H1 (cell line): Measurements from ENCODE around the gene RBM17. TPM values are rescaled to one million over a fixed set of nuclear protein-coding genes. Genes with fewer than 3 reads are reported as not detected.

Source experiments
- CTCF ChIA-PET: fragments of 300-600 bp; sonication (Branson Sonifier 250); formaldehyde crosslinking; loops from one replicate; lab custom pipeline; 2021; ENCODE audit not compliant: partially characterized antibody; lab: Charles Lee
- POLR2A ChIA-PET: fragments of 300-600 bp; sonication (Branson Sonifier 250); formaldehyde crosslinking; loops from one replicate; lab custom pipeline; 2021; ENCODE audit warnings: inconsistent platforms; ENCODE audit not compliant: partially characterized antibody; lab: Charles Lee
- DNase-seq, 2 experiments: peaks; one replicate each; pipeline versions ENCODE4 v3.0.0 to v3.0.0-alpha.2; 2010 to 2022; ENCODE audit warnings: low spot score in 2 of 2, low read depth in 1 of 2, mixed read lengths in 1 of 2
- FAIRE-seq: peaks from 2 replicates; lab custom pipeline; 2011; peaks lifted over from hg19 to GRCh38; lab: Jason Lieb, UNC
- H2AFZ ChIP-seq: 2 replicates; pipeline ENCODE4 v1.8.1; 2012; ENCODE audit warnings: low read length, inconsistent platforms
- H2AK5ac ChIP-seq: 2 replicates; pipeline ENCODE4 v1.6.1; 2013; ENCODE audit warnings: low read depth, low read length
- H2BK120ac ChIP-seq: replicated peaks from 2 replicates; pipeline ENCODE3; 2013; ENCODE audit warnings: low read depth, low read length, inconsistent platforms
- H2BK12ac ChIP-seq: 2 replicates; pipeline ENCODE4 v1.6.1; 2013; ENCODE audit warnings: low read depth, low read length
- H2BK15ac ChIP-seq: 2 replicates; pipeline ENCODE4 v1.6.1; 2013; ENCODE audit warnings: low read length
- H2BK20ac ChIP-seq: 2 replicates; pipeline ENCODE4 v1.6.1; 2013; ENCODE audit warnings: low read length
- H2BK5ac ChIP-seq: 2 replicates; pipeline ENCODE4 v1.6.1; 2013; ENCODE audit warnings: low read depth, low read length
- H3K14ac ChIP-seq: 2 replicates; pipeline ENCODE4 v1.6.1; 2013; ENCODE audit warnings: inconsistent platforms; ENCODE audit not compliant: insufficient read length
- H3K18ac ChIP-seq: 2 replicates; pipeline ENCODE4 v1.6.1; 2013; ENCODE audit warnings: low read length; ENCODE audit errors: extremely low read depth
- H3K23ac ChIP-seq: 2 replicates; pipeline ENCODE4 v1.6.1; 2013; ENCODE audit warnings: inconsistent platforms; ENCODE audit not compliant: insufficient read length
- H3K23me2 ChIP-seq: 2 replicates; pipeline ENCODE4 v1.6.1; 2013; ENCODE audit warnings: low read depth, low read length
- H3K27ac ChIP-seq: 2 replicates; pipeline ENCODE4 v1.6.1; 2011; ENCODE audit warnings: low read depth, low read length, inconsistent platforms
- H3K27me3 ChIP-seq, 4 experiments: replicated peaks in 1 of 4; 1 replicate in 1 of 4; 2 replicates in 3 of 4; pipeline versions ENCODE4 v1.6.1 to v1.8.1; 2011 to 2013; ENCODE audit warnings: low read length in 3 of 4, mild to moderate bottlenecking in 3 of 4, inconsistent platforms in 2 of 4, mixed read lengths in 2 of 4, moderate library complexity in 1 of 4; ENCODE audit not compliant: control insufficient read depth in 3 of 4, insufficient read depth in 3 of 4; ENCODE audit errors: extremely low read depth in 1 of 4
- H3K36me3 ChIP-seq, 4 experiments: 2 replicates each; pipeline versions ENCODE4 v1.6.1 to v1.8.1; 2011 to 2013; ENCODE audit warnings: mild to moderate bottlenecking in 4 of 4, low read length in 3 of 4, moderate library complexity in 2 of 4, control low read depth in 1 of 4, inconsistent platforms in 1 of 4; ENCODE audit not compliant: insufficient read depth in 4 of 4, control insufficient read depth in 2 of 4
- H3K4ac ChIP-seq: replicated peaks from 2 replicates; pipeline ENCODE3; 2013; ENCODE audit warnings: low read length, low read depth, mixed read lengths, inconsistent platforms; ENCODE audit not compliant: insufficient read length
- H3K4me1 ChIP-seq, 4 experiments: replicated peaks in 1 of 4; 1 replicate in 1 of 4; 2 replicates in 3 of 4; pipeline versions ENCODE4 v1.6.1 to v1.8.1; 2011 to 2013; ENCODE audit warnings: low read length in 3 of 4, inconsistent platforms in 2 of 4, mixed read lengths in 1 of 4; ENCODE audit not compliant: insufficient read depth in 4 of 4, control insufficient read depth in 3 of 4
- H3K4me2 ChIP-seq, 2 experiments: 2 replicates each; pipeline versions ENCODE4 v1.6.1 to v1.8.1; 2011 to 2013; ENCODE audit warnings: low read depth in 2 of 2, low read length in 2 of 2, control low read depth in 1 of 2, inconsistent platforms in 1 of 2, mild to moderate bottlenecking in 1 of 2; ENCODE audit not compliant: insufficient read depth in 1 of 2
- H3K4me3 ChIP-seq, 4 experiments: fragments of 200-600, 300-600 bp in 1 of 4; sonication (generic), shearing (Covaris generic), sonication (Bioruptor Twin) in 1 of 4; 2 replicates each; pipeline versions ENCODE4 v1.5.1 to v1.8.1; 2011 to 2016; ENCODE audit warnings: low read length in 4 of 4, low read depth in 3 of 4, control low read depth in 2 of 4, inconsistent platforms in 2 of 4, mild to moderate bottlenecking in 2 of 4, mixed read lengths in 1 of 4, moderate library complexity in 1 of 4; ENCODE audit not compliant: insufficient read depth in 2 of 4; ENCODE audit errors: extremely low read depth in 1 of 4
- H3K56ac ChIP-seq: replicated peaks from 2 replicates; pipeline ENCODE3; 2013; ENCODE audit warnings: low read depth, mild to moderate bottlenecking, mixed read lengths, low read length, inconsistent platforms; ENCODE audit not compliant: insufficient read length
- H3K79me1 ChIP-seq: 2 replicates; pipeline ENCODE4 v1.6.1; 2013; ENCODE audit warnings: low read depth, low read length, control low read depth
- H3K79me2 ChIP-seq, 2 experiments: 2 replicates each; pipeline versions ENCODE4 v1.6.1 to v1.8.1; 2012 to 2013; ENCODE audit warnings: low read length in 2 of 2, mild to moderate bottlenecking in 2 of 2, inconsistent platforms in 1 of 2; ENCODE audit not compliant: insufficient read depth in 2 of 2, control insufficient read depth in 1 of 2
- H3K9ac ChIP-seq, 4 experiments: replicated peaks in 1 of 4; 1 replicate in 1 of 4; 2 replicates in 3 of 4; pipeline versions ENCODE4 v1.6.1 to v1.8.1; 2011 to 2013; ENCODE audit warnings: low read depth in 3 of 4, low read length in 3 of 4, control low read depth in 2 of 4, mild to moderate bottlenecking in 2 of 4, moderate library complexity in 2 of 4, inconsistent platforms in 1 of 4; ENCODE audit errors: extremely low read depth in 1 of 4
- H3K9me3 ChIP-seq, 2 experiments: 2 replicates each; pipeline versions ENCODE4 v1.6.1 to v1.8.1; 2012 to 2013; ENCODE audit warnings: mild to moderate bottlenecking in 2 of 2, moderate library complexity in 2 of 2, control low read depth in 1 of 2, inconsistent platforms in 1 of 2, low read depth in 1 of 2, low read length in 1 of 2, mixed read lengths in 1 of 2; ENCODE audit not compliant: insufficient read depth in 2 of 2
- H4K20me1 ChIP-seq, 2 experiments: replicated peaks in 1 of 2; 2 replicates each; pipeline versions ENCODE3 to v1.8.1; 2011 to 2013; ENCODE audit warnings: inconsistent platforms in 2 of 2, low read length in 2 of 2, mild to moderate bottlenecking in 1 of 2; ENCODE audit not compliant: insufficient read depth in 2 of 2, control insufficient read depth in 1 of 2
- H4K5ac ChIP-seq: 2 replicates; pipeline ENCODE4 v1.6.1; 2013; ENCODE audit warnings: low read length, low read depth, mixed read lengths, inconsistent platforms; ENCODE audit not compliant: insufficient read length
- H4K8ac ChIP-seq: 2 replicates; pipeline ENCODE4 v1.8.0; 2013; ENCODE audit warnings: mild to moderate bottlenecking, moderate library complexity, low read length, inconsistent platforms; ENCODE audit not compliant: insufficient read depth; ENCODE audit errors: extremely low read depth
- H4K91ac ChIP-seq: replicated peaks from 2 replicates; pipeline ENCODE3; 2013; ENCODE audit warnings: low read length, mixed read lengths, inconsistent platforms; ENCODE audit not compliant: insufficient read length
- GABPA ChIP-seq: IDR thresholded peaks from 2 replicates; pipeline ENCODE4 v1.6.1; 2011; ENCODE audit warnings: mild to moderate bottlenecking, low read length, moderate library complexity, borderline replicate concordance; ENCODE audit not compliant: insufficient read depth
- JUND ChIP-seq: IDR thresholded peaks from 2 replicates; pipeline ENCODE4 v1.6.1; 2011; ENCODE audit warnings: mild to moderate bottlenecking, improper control_type of control experiment, low read length
- MAX ChIP-seq: IDR thresholded peaks from 2 replicates; pipeline ENCODE4 v1.6.1; 2012; ENCODE audit warnings: inconsistent platforms
- NRF1 ChIP-seq: IDR thresholded peaks from 2 replicates; pipeline ENCODE4 v1.6.1; 2011; ENCODE audit warnings: mild to moderate bottlenecking, low read depth, low read length, improper control_type of control experiment
- RAD21 ChIP-seq, 2 experiments: IDR thresholded peaks in 1 of 2; conservative IDR thresholded peaks in 1 of 2; 2 replicates each; pipeline ENCODE4 v1.6.1; 2011; ENCODE audit warnings: low read depth in 2 of 2, low read length in 2 of 2, improper control_type of control experiment in 1 of 2, inconsistent platforms in 1 of 2, mild to moderate bottlenecking in 1 of 2, moderate library complexity in 1 of 2
- SIN3A ChIP-seq, 2 experiments: IDR thresholded peaks in 1 of 2; conservative IDR thresholded peaks in 1 of 2; 2 replicates each; pipeline ENCODE4 v1.6.1; 2011 to 2012; ENCODE audit warnings: low read length in 2 of 2, improper control_type of control experiment in 1 of 2, low read depth in 1 of 2, mild to moderate bottlenecking in 1 of 2
- SIRT6 ChIP-seq: IDR thresholded peaks from one replicate; pipeline ENCODE4 v1.7.1; 2012; ENCODE audit warnings: low read length, inconsistent platforms
- SP2 ChIP-seq: IDR thresholded peaks from 2 replicates; pipeline ENCODE4 v1.6.1; 2012; ENCODE audit warnings: mild to moderate bottlenecking, low read length, inconsistent platforms
- TEAD4 ChIP-seq: IDR thresholded peaks from 2 replicates; pipeline ENCODE4 v1.6.1; 2012; ENCODE audit warnings: low read depth, low read length, inconsistent platforms, mixed read lengths
- WGBS, 2 experiments: shearing (Covaris generic) in 1 of 2; methylation state at CpG; one replicate each; pipeline versions ENCODE4 v1.1.6 to v1.1.7; 2013 to 2015; ENCODE audit warnings: low lambda C conversion rate in 2 of 2, mixed read lengths in 2 of 2, inconsistent platforms in 1 of 2, low coverage in 1 of 2, missing lambda C conversion rate in 1 of 2; ENCODE audit not compliant: insufficient replicate concordance in 2 of 2, insufficient coverage in 1 of 2, insufficient read length in 1 of 2; ENCODE audit errors: extremely low coverage in 1 of 2, missing lambda C conversion rate in 1 of 2; 5-methylcytosine and 5-hydroxymethylcytosine counted together
- polyA plus RNA-seq, 7 experiments: library from polyadenylated mRNA; depleted of rRNA in 3 of 7; stranded (reverse) in 5 of 7; unstranded in 2 of 7; fragments of >200 nt in 5 of 7; fragments of 200-250 nt in 2 of 7; gene quantifications; 1 replicate in 5 of 7; 2 replicates in 1 of 7; 4 replicates in 1 of 7; pipeline versions ENCODE4 v1.2.1 to v1.2.3, GENCODE V29; 2011 to 2013; ENCODE audit warnings: missing spikeins in 2 of 7, mixed read lengths in 2 of 7
- total RNA-seq: library from RNA; stranded (reverse); fragmentation: NEBNext Ultra II Directional; extraction: Animal tissue kit (Norgen Biotek cat#: 25700); gene quantifications from 2 replicates; pipeline ENCODE4 v1.2.1, GENCODE V29; 2021

RBM17 gene
- total and polyA plus RNA-seq, 2 of the 8 experiments (the other 6 are each of a cell fraction or from before 2014, with no cell fraction given) = 15.7 to 128 TPM

GRCh38 chr10:6115824-6116350 lies 27.1 kb downstream of the RBM17 start:
- Histone ChIP-seq H2AFZ (no peak overlapping the region), H2BK15ac (no peak overlapping the region), H3K4me3 (no peak overlapping the region), H3K4me2 (no peak overlapping the region), H3K9ac (no peak overlapping the region), H3K56ac (no peak overlapping the region), H3K36me3 (peaks cover 17 to 61% (median 41%) of the 10 kb centered on the region in 4 experiments), H3K79me1 (no peaks in the 10 kb centered on the region; the same call in 1 of the 2 replicates), H3K14ac (no peak overlapping the region), H2AK5ac (no peak overlapping the region), H3K9me3 (no peaks in the 10 kb centered on the region), H3K27ac (no peak overlapping the region), H3K23ac (no peak overlapping the region)
- FAIRE-seq = no peak
- TF ChIP-seq GABPA = no peak
- no peak for TF ChIP-seq SIN3A (conservative IDR thresholded peaks at IDR 0.05 in 1 of 2, IDR thresholded peaks at IDR 0.05 in 1 of 2; ENCODE audit: low read depth in 1 of 2, low read length in 2 of 2)
- TF ChIP-seq SIRT6 = no peak
- no peak for TF ChIP-seq NRF1
- no peak for TF ChIP-seq RAD21 (IDR thresholded peaks at IDR 0.05 in 1 of 2, conservative IDR thresholded peaks at IDR 0.05 in 1 of 2; ENCODE audit: low read depth in 2 of 2, low read length in 2 of 2)
- TF ChIP-seq MAX = no peak
- no peak for TF ChIP-seq SP2
- TF ChIP-seq JUND = no peak
- no peak for TF ChIP-seq TEAD4
- TF ChIP-seq, all 59 proteins: peak for 0
- H4K91ac ChIP-seq = no peak overlapping the region
- H2BK12ac ChIP-seq = no peak overlapping the region
- H3K18ac ChIP-seq = no peak overlapping the region
- H3K79me2 ChIP-seq = peaks cover 0 to under 1% of the 10 kb centered on the region in 2 experiments; a peak in 1 of 4 replicates
- H3K4ac ChIP-seq = no peak overlapping the region
- H2BK20ac ChIP-seq = no peak overlapping the region
- DNase-seq = no peak
- H2BK5ac ChIP-seq = no peak overlapping the region
- no peak overlapping the region for H4K5ac ChIP-seq
- no peaks in the 10 kb centered on the region for H3K23me2 ChIP-seq
- ChIA-PET POLR2A (interaction anchor here (0.9 kb wide), 1 partner anchor 96 kb away, joined by 3 read pairs; no protein-coding TSS in a partner anchor), CTCF (interaction anchor here (1.0 to 1.3 kb wide), 2 partner anchors 35 to 286 kb away, joined by 4 read pairs; no protein-coding TSS in a partner anchor)
- H2BK120ac ChIP-seq = no peak overlapping the region
- 96% methylated on average over 3 of the region's 3 CpGs; no CpG with 5 or more reads in 1 of the 2 experiments for WGBS, 2 experiments
- H3K27me3 ChIP-seq = no peaks in the 10 kb centered on the region
- no peak overlapping the region for H4K8ac ChIP-seq
- peaks cover 0 to 1% of the 10 kb centered on the region in 2 experiments for H4K20me1 ChIP-seq
- H3K4me1 ChIP-seq = no peaks in the 10 kb centered on the region; a peak in 1 of 7 replicates
